ENCODE data around the gene GOLGA6L7.
"Not testable (repeated sequence)": the region's sequence is repeated elsewhere in the genome, so short reads cannot be mapped to it uniquely, and the experiment has no call there.

GOLGA6L7 gene

GRCh38 chr15:28848521-28848920 is at the start of gene GOLGA6L7:
GOLGA6L7 (minus strand) TSS chr15:28848644; CDS start chr15:28848549, 95 bp downstream.
- DNase-seq; H3K4me3 ChIP-seq (ENCODE audit: low read depth, low read length); in situ Hi-C loops (cut with HindIII; ENCODE audit: low pct_ligation_motif_present, low sequenced_read_pairs); H3K36me3 ChIP-seq (replicated peaks); H3K27ac ChIP-seq; H3K27me3 ChIP-seq (replicated peaks): not testable (repeated sequence)

- no peak for TF ChIP-seq CTCF (IDR thresholded peaks at IDR 0.05; ENCODE audit: low read depth, low read length, missing control alignments)
- Histone ChIP-seq H3K4me3 (ENCODE audit: low read depth, low read length) (no peak overlapping the region), H3K27me3 (replicated peaks) (no peaks in the 10 kb centered on the region), H3K27ac (no peak overlapping the region), H3K36me3 (replicated peaks) (no peaks in the 10 kb centered on the region)
- in situ Hi-C loops (cut with HindIII; ENCODE audit: low pct_ligation_motif_present, low sequenced_read_pairs) = no loop called here
- no peak for DNase-seq
Observed at GRCh38 chr15:28897861-28898585, 49.6 kb upstream of the GOLGA6L7 start.

- in situ Hi-C loops (cut with HindIII; ENCODE audit: low pct_ligation_motif_present, low sequenced_read_pairs) = no loop called here
- Histone ChIP-seq H3K36me3 (replicated peaks) (no peaks in the 10 kb centered on the region), H3K27ac (peak overlapping the region; percentile 31), H3K27me3 (replicated peaks) (no peaks in the 10 kb centered on the region), H3K4me3 (ENCODE audit: low read depth, low read length) (no peak overlapping the region)
- peak; percentile 94 for DNase-seq
- no peak for TF ChIP-seq CTCF (IDR thresholded peaks at IDR 0.05; ENCODE audit: low read depth, low read length, missing control alignments)
Observed at GRCh38 chr15:28896951-28897350, 48.5 kb upstream of the GOLGA6L7 start.

GRCh38 chr15:28895566-28895965 is 47.1 kb upstream of the GOLGA6L7 start:
- no peak for TF ChIP-seq CTCF (IDR thresholded peaks at IDR 0.05; ENCODE audit: low read depth, low read length, missing control alignments)
- no peak overlapping the region for H3K4me3 ChIP-seq (ENCODE audit: low read depth, low read length)
- DNase-seq = no peak
- in situ Hi-C loops (cut with HindIII; ENCODE audit: low pct_ligation_motif_present, low sequenced_read_pairs) = no loop called here
- H3K27me3 ChIP-seq (replicated peaks) = no peaks in the 10 kb centered on the region
- H3K36me3 ChIP-seq (replicated peaks) = no peaks in the 10 kb centered on the region
- no peak overlapping the region for H3K27ac ChIP-seq

- Histone ChIP-seq H3K27me3 (replicated peaks) (no peaks in the 10 kb centered on the region), H3K27ac (no peak overlapping the region), H3K4me3 (ENCODE audit: low read depth, low read length) (no peak overlapping the region), H3K36me3 (replicated peaks) (no peaks in the 10 kb centered on the region)
- DNase-seq = no peak
- no peak for TF ChIP-seq CTCF (IDR thresholded peaks at IDR 0.05; ENCODE audit: low read depth, low read length, missing control alignments)
- in situ Hi-C loops (cut with HindIII; ENCODE audit: low pct_ligation_motif_present, low sequenced_read_pairs) = no loop called here
Observed at GRCh38 chr15:28895146-28895545, 46.7 kb upstream of the GOLGA6L7 start.

GRCh38 chr15:28894631-28895030 is 46.2 kb upstream of the GOLGA6L7 start:
- in situ Hi-C loops (cut with HindIII; ENCODE audit: low pct_ligation_motif_present, low sequenced_read_pairs) = no loop called here
- no peaks in the 10 kb centered on the region for H3K36me3 ChIP-seq (replicated peaks)
- TF ChIP-seq CTCF (IDR thresholded peaks at IDR 0.05; ENCODE audit: low read depth, low read length, missing control alignments) = no peak
- DNase-seq = no peak
- no peak overlapping the region for H3K4me3 ChIP-seq (ENCODE audit: low read depth, low read length)
- no peaks in the 10 kb centered on the region for H3K27me3 ChIP-seq (replicated peaks)
- no peak overlapping the region for H3K27ac ChIP-seq

Data from brain microvascular endothelial cell (primary cell).